SK-N-SH (cell line): ENCODE results near the gene FIZ1. TPM values are rescaled to one million over a fixed set of nuclear protein-coding genes. Genes with fewer than 3 reads are reported as not detected.

Experiments used
- CTCF ChIA-PET: fragments of 300-600, 350-600 bp; formaldehyde crosslinking; extraction: SDS; loops from one replicate; lab custom pipeline; 2021; lab: Yijun Ruan, JAX
- POLR2A ChIA-PET: fragments of 350-600 bp; sonication (Branson Sonifier 250); formaldehyde crosslinking; extraction: SDS; loops from one replicate; lab custom pipeline; 2020; ENCODE audit warnings: antibody characterized with exemption, inconsistent platforms; lab: Yijun Ruan, JAX
- DNase-seq: peaks from one replicate; pipeline ENCODE4 v3.0.0; 2012
- H2AFZ ChIP-seq: fragments of 200-600 bp; sonication (generic); 2 replicates; pipeline ENCODE4 v1.8.1; 2016; ENCODE audit warnings: antibody characterized with exemption, mild to moderate bottlenecking, low read depth
- H3F3A ChIP-seq: fragments of 200-600 bp; sonication (generic); replicated peaks from 2 replicates; pipeline ENCODE3; 2016; ENCODE audit warnings: antibody characterized with exemption, mild to moderate bottlenecking; ENCODE audit not compliant: insufficient read depth
- H3K27ac ChIP-seq, 2 experiments: fragments of 200-500 bp in 1 of 2; fragments of 200-600 bp in 1 of 2; sonication (Bioruptor generic) in 1 of 2; sonication (generic), shearing (Covaris generic) in 1 of 2; 2 replicates each; pipeline versions ENCODE4 v1.5.1 to v1.6.1; 2014 to 2016; ENCODE audit warnings: low read depth in 2 of 2, inconsistent platforms in 1 of 2, low read length in 1 of 2, mild to moderate bottlenecking in 1 of 2, mixed read lengths in 1 of 2
- H3K27me3 ChIP-seq: fragments of 200-600 bp; sonication (generic), shearing (Covaris generic); 2 replicates; pipeline ENCODE4 v1.6.1; 2016; ENCODE audit warnings: mixed run types; ENCODE audit not compliant: insufficient read depth
- H3K36me3 ChIP-seq, 2 experiments: fragments of 200-500 bp in 1 of 2; fragments of 200-600 bp in 1 of 2; sonication (Bioruptor generic) in 1 of 2; sonication (generic) in 1 of 2; replicated peaks in 1 of 2; 2 replicates each; pipeline versions ENCODE3 to v1.5.1; 2014 to 2016; ENCODE audit warnings: low read length in 1 of 2, mild to moderate bottlenecking in 1 of 2; ENCODE audit not compliant: insufficient read depth in 2 of 2, control insufficient read depth in 1 of 2
- H3K4me1 ChIP-seq, 2 experiments: fragments of 200-500 bp in 1 of 2; fragments of 200-600 bp in 1 of 2; sonication (Bioruptor generic) in 1 of 2; sonication (generic), shearing (Covaris generic) in 1 of 2; 2 replicates each; pipeline versions ENCODE4 v1.5.1 to v1.6.1; 2014 to 2016; ENCODE audit warnings: low read depth in 1 of 2, low read length in 1 of 2, mixed run types in 1 of 2; ENCODE audit not compliant: insufficient read depth in 2 of 2, control insufficient read depth in 1 of 2
- H3K4me2 ChIP-seq: fragments of 200-600 bp; sonication (generic), shearing (Covaris generic); 2 replicates; pipeline ENCODE4 v1.6.1; 2017; ENCODE audit warnings: mixed run types
- H3K4me3 ChIP-seq, 2 experiments: fragments of 200-500 bp in 1 of 2; fragments of 200-600 bp in 1 of 2; sonication (Bioruptor generic) in 1 of 2; sonication (generic), shearing (Covaris generic) in 1 of 2; 2 replicates each; pipeline versions ENCODE4 v1.5.1 to v1.8.1; 2014 to 2016; ENCODE audit warnings: low read depth in 2 of 2, inconsistent platforms in 1 of 2, low read length in 1 of 2, mild to moderate bottlenecking in 1 of 2, mixed read lengths in 1 of 2, moderate library complexity in 1 of 2
- H3K79me2 ChIP-seq: fragments of 200-600 bp; sonication (generic); 2 replicates; pipeline ENCODE4 v1.8.1; 2017; ENCODE audit warnings: mild to moderate bottlenecking; ENCODE audit not compliant: insufficient read depth
- H3K9ac ChIP-seq: fragments of 200-600 bp; sonication (generic); 2 replicates; pipeline ENCODE4 v1.6.1; 2017; ENCODE audit warnings: mixed run types
- H3K9me2 ChIP-seq: fragments of 200-600 bp; sonication (generic); 2 replicates; pipeline ENCODE4 v1.6.1; 2017; ENCODE audit warnings: mixed run types
- H3K9me3 ChIP-seq: fragments of 200-600 bp; sonication (generic); 2 replicates; pipeline ENCODE4 v1.6.1; 2017; ENCODE audit warnings: mixed run types, mild to moderate bottlenecking, moderate library complexity
- H4K20me1 ChIP-seq: fragments of 200-600 bp; sonication (generic); 2 replicates; pipeline ENCODE4 v1.6.1; 2017; ENCODE audit warnings: mild to moderate bottlenecking, mixed run types; ENCODE audit not compliant: insufficient read depth
- CHD2 ChIP-seq: fragments of 150-350 bp; IDR thresholded peaks from 2 replicates; pipeline ENCODE4 v1.6.1; 2018; ENCODE audit warnings: low read length; ENCODE audit not compliant: partially characterized antibody
- ELF1 ChIP-seq: IDR thresholded peaks from 2 replicates; pipeline ENCODE4 v1.4.0; 2012
- EP300 ChIP-seq, 2 experiments: IDR thresholded peaks; 2 replicates each; pipeline versions ENCODE4 v1.4.0 to v1.6.1; 2012; ENCODE audit warnings: borderline replicate concordance in 1 of 2, low read depth in 1 of 2, low read length in 1 of 2
- FOXJ3 ChIP-seq: sonication (generic); formaldehyde crosslinking; IDR thresholded peaks from 2 replicates; pipeline ENCODE4 v1.5.1; 2020; ENCODE audit warnings: mild to moderate bottlenecking, missing genetic modification reagents
- FOXM1 ChIP-seq: IDR thresholded peaks from 2 replicates; pipeline ENCODE4 v1.4.0; 2012; ENCODE audit warnings: low read depth, mild to moderate bottlenecking
- GABPA ChIP-seq: IDR thresholded peaks from 2 replicates; pipeline ENCODE4 v1.4.0; 2012; ENCODE audit warnings: low read depth, mild to moderate bottlenecking
- JUND ChIP-seq: IDR thresholded peaks from 2 replicates; pipeline ENCODE4 v1.4.0; 2012
- MXI1 ChIP-seq: IDR thresholded peaks from 2 replicates; pipeline ENCODE4 v1.6.1; 2012; ENCODE audit warnings: mild to moderate bottlenecking, low read depth, low read length, improper control_type of control experiment
- NFIC ChIP-seq: IDR thresholded peaks from 2 replicates; pipeline ENCODE4 v1.4.0; 2012; ENCODE audit warnings: borderline replicate concordance
- PBX3 ChIP-seq: IDR thresholded peaks from 2 replicates; pipeline ENCODE4; 2012
- RCOR1 ChIP-seq: fragments of 150-350 bp; IDR thresholded peaks from 2 replicates; pipeline ENCODE4 v1.6.1; 2017; ENCODE audit warnings: antibody characterized with exemption, low read length
- RFX5 ChIP-seq: IDR thresholded peaks from 2 replicates; pipeline ENCODE4 v1.6.1; 2012; ENCODE audit warnings: mild to moderate bottlenecking, improper control_type of control experiment, low read length
- SIN3A ChIP-seq: IDR thresholded peaks from 2 replicates; pipeline ENCODE4 v1.6.1; 2012; ENCODE audit warnings: low read depth, mild to moderate bottlenecking, low read length, moderate library complexity, borderline replicate concordance
- TAF1 ChIP-seq: IDR thresholded peaks from 2 replicates; pipeline ENCODE4 v1.6.1; 2012; ENCODE audit warnings: low read depth, mild to moderate bottlenecking, low read length, moderate library complexity, borderline replicate concordance
- TEAD4 ChIP-seq: IDR thresholded peaks from 2 replicates; pipeline ENCODE4 v1.4.0; 2012; ENCODE audit warnings: mild to moderate bottlenecking, borderline replicate concordance; ENCODE audit not compliant: insufficient read depth
- WGBS: methylation state at CpG from one replicate; pipeline ENCODE4 v1.1.6; 2017; ENCODE audit warnings: low lambda C conversion rate; 5-methylcytosine and 5-hydroxymethylcytosine counted together
- polyA plus RNA-seq, 3 experiments: library from polyadenylated mRNA; depleted of rRNA; stranded (reverse); fragments of >200 nt; gene quantifications; 2 replicates each; pipeline ENCODE4 v1.2.3, GENCODE V29; 2012

The FIZ1 gene
- polyA plus RNA-seq, 1 of the 3 experiments (the other 2 are of a cell fraction), result 5.7 TPM

- POLR2A ChIA-PET, result no interaction called here
- H3K4me1 ChIP-seq, result no peaks in the 10 kb centered on the region; a peak in 1 of 4 replicates
- no peak overlapping the region for H3K27ac ChIP-seq
- H2AFZ ChIP-seq, result no peak overlapping the region
- no peak overlapping the region for H3K4me2 ChIP-seq
- H3K4me3 ChIP-seq, result no peak overlapping the region
- DNase-seq, result peak; percentile 26
- no peak overlapping the region for H3K9ac ChIP-seq
- peaks cover 40% of the 10 kb centered on the region for H3K79me2 ChIP-seq
- H3F3A ChIP-seq, result peaks cover 2% of the 10 kb centered on the region
- H3K36me3 ChIP-seq, result peaks cover 12 to 41% of the 10 kb centered on the region in 2 experiments
- peaks cover 32% of the 10 kb centered on the region for H4K20me1 ChIP-seq
- H3K27me3 ChIP-seq, result no peaks in the 10 kb centered on the region
- WGBS, result 95% methylated on average over 58 of the region's 75 CpGs
- CTCF ChIA-PET, result interaction anchor here (1.3 kb wide), 1 partner anchor 18 kb away, joined by 4 read pairs; no protein-coding TSS in a partner anchor
- H3K9me3 ChIP-seq, result no peaks in the 10 kb centered on the region
- no peaks in the 10 kb centered on the region for H3K9me2 ChIP-seq
- TF ChIP-seq CHD2, result no peak
- no peak for TF ChIP-seq FOXJ3 (CRISPR knock-in tag)
- TF ChIP-seq, all 33 proteins: peak for 0
Measured at GRCh38 chr19:55613930-55614710, 14.8 kb upstream of the FIZ1 start.

GRCh38 chr19:55613396-55613795, 14.1 kb upstream of the FIZ1 start:
- H3K9me2 ChIP-seq, result no peaks in the 10 kb centered on the region
- H3K79me2 ChIP-seq, result peaks cover 47% of the 10 kb centered on the region
- H3K9ac ChIP-seq, result no peak overlapping the region
- H3K4me1 ChIP-seq, result no peaks in the 10 kb centered on the region; a peak in 1 of 4 replicates
- WGBS, result 96% methylated on average over 25 of the region's 27 CpGs
- no peak overlapping the region for H2AFZ ChIP-seq
- H3K4me3 ChIP-seq, result no peak overlapping the region
- ChIA-PET POLR2A (no interaction called here), CTCF (interaction anchor here (1.0 kb wide), 1 partner anchor 109 kb away, joined by 3 read pairs; no protein-coding TSS in a partner anchor)
- DNase-seq, result peak; percentile 23
- H4K20me1 ChIP-seq, result peaks cover 38% of the 10 kb centered on the region
- H3K27ac ChIP-seq, result no peak overlapping the region
- no peak overlapping the region for H3K4me2 ChIP-seq
- no peaks in the 10 kb centered on the region for H3K27me3 ChIP-seq
- no peaks in the 10 kb centered on the region for H3F3A ChIP-seq
- H3K9me3 ChIP-seq, result no peaks in the 10 kb centered on the region
- TF ChIP-seq GABPA, result no peak
- TF ChIP-seq MXI1, result no peak
- no peak for TF ChIP-seq ELF1
- no peak for TF ChIP-seq EP300 (IDR thresholded peaks at IDR 0.05; ENCODE audit: borderline replicate concordance in 1 of 2, low read depth in 1 of 2, low read length in 1 of 2)
- no peak for TF ChIP-seq RFX5
- TF ChIP-seq TEAD4, result no peak
- TF ChIP-seq, all 33 proteins: peak for 0
- peaks cover 19 to 42% of the 10 kb centered on the region in 2 experiments for H3K36me3 ChIP-seq

GRCh38 chr19:55611983-55612645, 12.8 kb upstream of the FIZ1 start:
- peaks cover 60% of the 10 kb centered on the region for H3K79me2 ChIP-seq
- peaks cover 46% of the 10 kb centered on the region for H4K20me1 ChIP-seq
- no peak for TF ChIP-seq PBX3
- TF ChIP-seq TAF1, result no peak
- no peak for TF ChIP-seq RFX5
- no peak for TF ChIP-seq SIN3A
- TF ChIP-seq RCOR1, result no peak
- TF ChIP-seq JUND, result no peak
- no peak for TF ChIP-seq NFIC
- TF ChIP-seq FOXM1, result no peak
- peaks cover 24 to 36% of the 10 kb centered on the region in 2 experiments for H3K36me3 ChIP-seq
- no peak overlapping the region for H3K4me3 ChIP-seq
- no peaks in the 10 kb centered on the region; a peak in 1 of 4 replicates for H3K4me1 ChIP-seq
- WGBS, result 93% methylated on average over 3 of the region's 3 CpGs
- H3K9ac ChIP-seq, result no peak overlapping the region
- DNase-seq, result no peak
- POLR2A ChIA-PET, result no interaction called here
- H3K27ac ChIP-seq, result no peak overlapping the region
- no peak overlapping the region for H3K4me2 ChIP-seq
- H2AFZ ChIP-seq, result no peak overlapping the region
- no peaks in the 10 kb centered on the region for H3K9me2 ChIP-seq
- H3F3A ChIP-seq, result no peaks in the 10 kb centered on the region
- CTCF ChIA-PET, result interaction anchor here (1.0 to 1.6 kb wide), 2 partner anchors 20 to 145 kb away, joined by 3 to 6 read pairs; no protein-coding TSS in a partner anchor
- no peaks in the 10 kb centered on the region for H3K9me3 ChIP-seq
- H3K27me3 ChIP-seq, result no peaks in the 10 kb centered on the region
